Right lung (tissue), 5 donors: ENCODE measurements around the gene PKP2. TPM values are rescaled to one million over a fixed set of nuclear protein-coding genes. Genes with fewer than 3 reads are reported as not detected.
"Not testable (repeated sequence)": the region's sequence is repeated elsewhere in the genome, so short reads cannot be mapped to it uniquely, and the experiment has no call there.

Source experiments
- DNase-seq, 2 donors: peaks; one replicate each; pipeline ENCODE4 v3.0.0-alpha.2; 2013
- polyA plus RNA-seq, 5 donors: library from polyadenylated mRNA; unstranded; fragments of 120-200 nt; gene quantifications; one replicate each; pipeline versions ENCODE4 v1.2.1 to v1.2.3, GENCODE V29; 2013; ENCODE audit warnings: inconsistent platforms in 1 of 5, low replicate concordance in 1 of 5; ENCODE audit not compliant: insufficient read length in 5 of 5, insufficient read depth in 1 of 5

Gene PKP2
- polyA plus RNA-seq, 5 donors, result 3.2 to 6.6 (median 4.4) TPM

DNA sequence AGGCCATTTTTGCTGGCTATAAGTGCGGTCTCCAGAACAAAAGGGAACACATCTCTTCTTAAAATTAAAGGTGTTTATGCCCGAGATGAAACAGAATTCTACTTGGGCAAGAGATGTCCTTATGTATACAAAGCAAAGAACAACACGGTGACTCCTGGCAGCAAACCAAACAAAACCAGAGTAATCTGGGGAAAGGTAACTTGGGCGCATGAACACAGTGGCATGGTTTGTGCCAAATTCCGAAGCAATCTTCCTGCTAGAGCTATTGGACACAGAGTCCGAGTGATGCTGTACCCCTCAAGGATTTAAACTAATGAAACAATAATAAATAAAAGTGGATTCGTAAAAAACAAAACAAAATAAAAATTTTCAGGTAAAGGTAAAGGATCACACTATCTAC is 33.4 kb downstream of the PKP2 start:
- DNase-seq, result no peak

- DNase-seq, result not testable (repeated sequence)
Observed at GRCh38 chr12:32861658-32862057, 34.9 kb downstream of the PKP2 start.

- no peak for DNase-seq
Observed at GRCh38 chr12:32860192-32860591, 36.4 kb downstream of the PKP2 start.

DNA sequence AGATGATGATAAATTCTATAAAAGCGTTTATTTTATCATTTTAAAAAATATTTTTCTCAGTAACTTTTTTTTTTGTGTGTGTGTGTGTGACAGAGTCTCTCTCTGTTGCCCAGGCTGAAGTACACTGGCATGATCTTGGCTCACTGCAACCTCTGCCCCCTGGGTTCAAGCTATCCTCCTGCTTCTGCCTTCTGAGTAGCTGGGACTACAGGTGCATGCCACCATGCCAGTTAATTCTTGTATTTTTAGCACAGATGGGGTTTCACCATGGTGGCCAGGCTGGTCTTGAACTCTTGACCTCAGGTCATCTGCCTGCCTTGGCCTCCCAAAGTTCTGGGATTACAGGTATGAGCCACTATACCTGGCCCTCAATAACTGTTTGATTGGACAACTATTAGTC is 37.2 kb downstream of the PKP2 start:
- DNase-seq, result no peak

DNA sequence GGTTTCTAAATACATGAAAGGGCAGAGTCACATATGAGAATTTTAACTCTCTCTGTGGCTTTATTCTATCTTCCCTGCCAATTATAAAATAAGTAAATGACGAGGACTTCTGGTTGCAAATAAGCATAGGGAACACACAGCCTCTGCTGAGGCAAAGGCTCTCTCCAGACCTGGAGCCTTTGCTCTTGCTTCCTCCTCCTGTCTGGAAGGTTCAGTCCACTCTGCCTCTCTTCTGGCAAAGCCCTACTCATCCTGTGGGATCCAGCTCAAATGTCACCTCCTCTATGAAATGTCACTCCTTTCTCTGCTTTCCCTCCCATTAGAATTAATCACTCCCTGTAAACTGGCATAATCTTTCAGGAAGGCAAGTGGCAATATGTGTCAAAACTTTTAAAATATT is 41.9 kb downstream of the PKP2 start:
- no peak for DNase-seq

GRCh38 chr12:32854097-32854496 is 42.5 kb downstream of the PKP2 start:
- DNase-seq, result no peak

- DNase-seq, result no peak
Observed at GRCh38 chr12:32847287-32847686, 49.3 kb downstream of the PKP2 start.

GRCh38 chr12:32846053-32846452 is 50.5 kb downstream of the PKP2 start:
- no peak for DNase-seq

DNA sequence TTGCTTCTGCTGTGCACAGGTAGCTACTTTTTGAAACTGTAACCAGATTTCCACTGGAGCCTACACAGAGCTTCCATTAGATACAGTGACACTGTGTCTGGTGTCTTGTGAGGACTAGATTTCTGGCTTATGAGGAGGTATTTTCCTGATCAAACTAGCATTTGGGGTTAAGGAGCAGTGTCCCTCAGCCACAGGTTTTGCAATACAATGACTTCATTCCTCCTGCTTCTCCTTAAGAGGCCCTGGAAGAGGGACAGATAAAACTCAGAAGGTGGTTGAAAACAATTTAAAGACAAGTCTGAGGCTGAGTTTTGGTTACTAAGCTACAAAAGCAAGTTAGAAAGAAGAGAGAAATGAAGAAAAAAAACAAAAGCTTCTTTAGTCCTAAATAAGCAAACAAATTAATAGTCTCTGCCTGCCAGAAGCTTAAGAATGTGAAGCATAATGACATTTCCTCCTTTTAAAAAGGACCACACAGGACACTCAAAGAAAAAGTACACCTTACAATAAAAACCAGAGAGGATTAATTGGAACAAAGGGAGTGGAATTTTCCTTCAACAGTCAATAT is 53.0 kb downstream of the PKP2 start:
- no peak for DNase-seq

DNA sequence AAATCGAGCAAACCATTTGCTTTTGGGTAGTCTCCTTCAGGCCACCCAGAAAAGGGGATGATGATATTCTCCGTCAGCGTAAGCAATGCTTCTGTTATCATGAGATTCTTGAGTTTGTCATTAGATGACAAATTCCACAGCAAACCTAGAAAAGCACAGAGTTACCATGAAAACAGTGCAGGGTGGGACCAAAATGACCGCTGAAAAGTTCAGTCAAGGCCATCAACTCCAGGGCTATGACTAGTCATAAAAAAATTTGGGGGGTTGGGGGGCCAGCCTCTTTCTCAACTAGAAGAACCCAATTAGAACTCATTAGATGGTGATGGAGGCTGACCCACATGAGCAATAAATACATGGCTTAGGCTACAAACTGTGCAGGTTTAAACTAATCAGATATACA is 55.5 kb downstream of the PKP2 start:
- no peak for DNase-seq

DNA sequence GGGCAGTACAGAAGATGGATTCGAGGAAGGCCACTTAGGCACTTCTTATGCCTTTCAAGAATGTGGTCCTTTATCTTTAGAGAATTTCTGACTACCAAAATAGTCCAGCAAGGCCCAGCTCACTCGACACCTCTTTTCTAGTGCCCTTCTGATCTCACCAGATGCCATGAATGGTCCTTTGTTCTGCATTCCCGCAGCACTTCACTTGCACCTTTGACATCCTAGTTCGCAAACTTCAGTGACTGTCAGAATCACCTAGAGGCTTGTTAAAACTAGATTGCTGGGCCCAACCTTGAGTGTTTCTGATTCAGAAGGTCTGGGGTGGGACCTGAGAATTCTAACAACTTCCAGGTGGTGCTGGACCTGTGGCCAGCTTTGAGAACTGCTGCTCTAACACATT is 56.7 kb downstream of the PKP2 start:
- no peak for DNase-seq

- DNase-seq, result no peak
Observed at GRCh38 chr12:32837974-32838373, 58.6 kb downstream of the PKP2 start.

GRCh38 chr12:32836710-32837109 is 59.9 kb downstream of the PKP2 start:
- DNase-seq, result no peak

DNA sequence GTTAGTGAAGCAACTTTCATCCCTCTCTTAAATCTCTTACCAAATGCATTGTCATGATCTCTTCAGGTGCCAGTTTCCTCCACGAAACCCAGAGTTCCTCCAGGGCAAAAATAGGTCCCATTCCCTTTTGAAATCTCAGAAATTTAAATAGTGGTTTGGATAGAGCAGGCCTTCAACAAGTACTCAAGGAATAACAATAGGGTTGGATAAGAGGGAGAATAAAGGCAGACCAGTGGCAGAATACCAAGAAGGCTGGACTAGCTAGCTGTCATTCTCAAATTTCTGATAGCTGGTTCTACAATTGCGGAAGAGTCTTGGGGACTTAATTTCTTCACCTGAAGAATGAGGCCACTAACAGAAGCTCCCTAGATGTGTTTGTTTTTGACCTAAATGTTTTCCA is 62.5 kb downstream of the PKP2 start:
- no peak for DNase-seq

- DNase-seq, result no peak
Observed at GRCh38 chr12:32828552-32828951, 68.0 kb downstream of the PKP2 start.

GRCh38 chr12:32828120-32828519 is 68.5 kb downstream of the PKP2 start:
- DNase-seq, result no peak

DNA sequence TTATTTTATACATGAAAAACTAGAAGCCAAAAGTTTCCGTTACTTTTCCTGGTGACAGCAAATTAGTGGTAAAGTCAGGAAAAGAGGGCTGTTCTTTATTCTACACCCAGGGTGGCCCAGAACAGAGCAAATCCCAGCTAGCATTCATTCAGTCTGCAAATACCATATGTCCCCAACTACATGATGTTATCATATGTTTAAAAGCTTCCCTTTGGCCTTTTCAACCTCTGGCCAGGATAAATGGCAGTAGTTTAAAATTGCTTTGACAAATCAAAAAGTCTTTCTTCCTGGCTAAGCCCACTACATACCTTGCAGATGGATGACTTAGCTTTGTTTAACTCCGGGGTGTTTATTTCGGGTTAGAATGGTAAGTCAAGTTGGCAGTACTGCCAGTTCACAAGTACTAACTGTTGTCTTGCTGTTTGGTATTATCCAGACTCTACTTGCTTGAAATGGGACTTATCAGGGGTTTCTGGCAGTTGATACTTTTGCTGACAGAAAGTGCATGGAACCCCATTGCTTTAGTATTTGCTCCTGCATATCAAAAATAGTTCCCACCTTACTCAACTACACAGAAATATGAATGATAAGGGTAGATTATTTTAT is 69.7 kb downstream of the PKP2 start:
- no peak for DNase-seq

- DNase-seq, result no peak
Observed at GRCh38 chr12:32824596-32824995, 72.0 kb downstream of the PKP2 start.

- DNase-seq, result no peak
Observed at GRCh38 chr12:32822344-32822743, 74.2 kb downstream of the PKP2 start.

- peak; percentile 12 to 17 for DNase-seq
Observed at GRCh38 chr12:32821710-32822109, 74.9 kb downstream of the PKP2 start.

DNA sequence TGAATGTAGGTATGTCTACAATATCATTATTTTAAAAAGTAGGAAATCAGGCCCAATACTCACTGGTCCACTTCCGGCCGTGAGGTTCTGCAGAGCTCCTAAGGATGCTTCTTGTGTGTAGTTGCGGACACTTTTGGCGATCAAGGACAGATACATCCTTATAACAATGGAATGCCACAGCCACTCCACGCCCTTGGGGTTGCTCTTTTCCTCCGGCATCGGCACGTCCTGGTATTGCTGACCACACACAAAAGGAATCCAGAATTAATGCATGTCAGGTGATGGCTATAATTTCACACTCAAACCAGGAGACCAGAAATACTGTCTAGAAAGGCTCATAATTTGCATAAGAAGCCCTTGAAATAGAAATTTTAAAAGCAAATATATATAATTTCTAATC is 75.3 kb downstream of the PKP2 start:
- DNase-seq, result no peak

GRCh38 chr12:32820376-32820931 is 76.1 kb downstream of the PKP2 start:
- DNase-seq, result no peak

DNA sequence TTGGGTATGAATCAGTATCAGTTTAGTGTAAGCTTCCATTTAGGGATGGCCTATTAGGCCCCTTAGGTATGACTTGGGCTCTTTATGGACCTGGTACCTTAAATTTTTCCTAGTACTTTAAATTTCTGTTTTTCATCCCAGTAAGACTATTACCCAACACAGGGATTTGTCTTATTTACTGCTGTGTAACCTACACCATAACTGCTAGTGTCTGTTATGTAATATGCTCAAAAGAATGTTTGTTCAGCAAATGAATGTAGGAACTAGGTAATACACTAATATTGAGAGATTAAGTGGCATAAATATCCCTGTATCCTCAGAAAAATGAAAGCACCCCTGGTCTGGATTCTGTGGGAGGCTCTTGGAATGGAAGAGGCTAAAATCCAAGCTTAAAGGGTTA is 77.2 kb downstream of the PKP2 start:
- no peak for DNase-seq
